ENCODE data around the gene RAB3C. TPM values are rescaled to one million over a fixed set of nuclear protein-coding genes. Genes with fewer than 3 reads are reported as not detected.
"Not testable (repeated sequence)": the region's sequence is repeated elsewhere in the genome, so short reads cannot be mapped to it uniquely, and the experiment has no call there.

The RAB3C gene
- polyA plus RNA-seq, 1 donor (not counting 4 experiments of a cell fraction or from before 2014, with no cell fraction given): not detected

GRCh38 chr5:58565033-58565432, 17.8 kb upstream of the RAB3C start:
- H3K9me1 ChIP-seq (ENCODE audit: control insufficient read depth, extremely low read depth, insufficient read depth, low read length): no peaks in the 10 kb centered on the region
- H3K27me3 ChIP-seq (ENCODE audit: control insufficient read depth, extremely low read depth, insufficient read depth, low read length): no peaks in the 10 kb centered on the region
- no peaks in the 10 kb centered on the region for H3K9me3 ChIP-seq (ENCODE audit: control insufficient read depth, low read depth, low read length)
- DNase-seq (ENCODE audit: low read depth, low spot score) (no peak), FAIRE-seq (no peak)
- no peak overlapping the region for H3K4me2 ChIP-seq (ENCODE audit: control insufficient read depth, extremely low read depth, insufficient read depth, low read depth, low read length)
- no peaks in the 10 kb centered on the region for H4K20me1 ChIP-seq (ENCODE audit: control insufficient read depth, extremely low read depth, insufficient read depth, low read length)
- no peaks in the 10 kb centered on the region for H3K4me1 ChIP-seq (ENCODE audit: control insufficient read depth, extremely low read depth, insufficient read depth, low read length)
- no peak for TF ChIP-seq EZH2 (IDR thresholded peaks at IDR 0.05; ENCODE audit: low read length)
- TF ChIP-seq CTCF (optimal IDR thresholded peaks at IDR 0.05 in 1 of 3, IDR thresholded peaks at IDR 0.05 in 1 of 3, conservative IDR thresholded peaks at IDR 0.05 in 1 of 3; ENCODE audit: extremely low read depth in 1 of 3, insufficient read depth in 2 of 3, low read length in 3 of 3): no peak
- no peak overlapping the region for H3K27ac ChIP-seq (ENCODE audit: control insufficient read depth, insufficient read depth, low read length)
- no peaks in the 10 kb centered on the region for H3K79me2 ChIP-seq (ENCODE audit: control insufficient read depth, insufficient read depth, low read length)
- no peak overlapping the region for H2AFZ ChIP-seq (ENCODE audit: control insufficient read depth, low read length)
- dilution Hi-C loops (cut with MboI; ENCODE audit: extremely low pct_ligation_motif_present, low sequenced_read_pairs): no loop called here
- H3K36me3 ChIP-seq (ENCODE audit: control insufficient read depth in 2 of 2, extremely low read depth in 1 of 2, insufficient read depth in 2 of 2, low read length in 2 of 2): no peaks in the 10 kb centered on the region
- no peak overlapping the region for H3K9ac ChIP-seq (ENCODE audit: control insufficient read depth, extremely low read depth, insufficient read depth, low read length)
- no peak overlapping the region for H3K4me3 ChIP-seq (ENCODE audit: control insufficient read depth in 2 of 3, extremely low read depth in 1 of 3, insufficient read depth in 2 of 3, low read depth in 1 of 3, low read length in 3 of 3)

- H3K4me3 ChIP-seq (ENCODE audit: control insufficient read depth in 2 of 3, extremely low read depth in 1 of 3, insufficient read depth in 2 of 3, low read depth in 1 of 3, low read length in 3 of 3): no peak overlapping the region
- H3K36me3 ChIP-seq (ENCODE audit: control insufficient read depth in 2 of 2, extremely low read depth in 1 of 2, insufficient read depth in 2 of 2, low read length in 2 of 2): no peaks in the 10 kb centered on the region
- dilution Hi-C loops (cut with MboI; ENCODE audit: extremely low pct_ligation_motif_present, low sequenced_read_pairs): no loop called here
- no peak for DNase-seq (ENCODE audit: low read depth, low spot score)
- no peak overlapping the region for H3K9ac ChIP-seq (ENCODE audit: control insufficient read depth, extremely low read depth, insufficient read depth, low read length)
- H4K20me1 ChIP-seq (ENCODE audit: control insufficient read depth, extremely low read depth, insufficient read depth, low read length): no peaks in the 10 kb centered on the region
- H2AFZ ChIP-seq (ENCODE audit: control insufficient read depth, low read length): no peak overlapping the region
- TF ChIP-seq EZH2 (IDR thresholded peaks at IDR 0.05; ENCODE audit: low read length) (no peak), CTCF (optimal IDR thresholded peaks at IDR 0.05 in 1 of 3, IDR thresholded peaks at IDR 0.05 in 1 of 3, conservative IDR thresholded peaks at IDR 0.05 in 1 of 3; ENCODE audit: extremely low read depth in 1 of 3, insufficient read depth in 2 of 3, low read length in 3 of 3) (no peak)
- H3K4me1 ChIP-seq (ENCODE audit: control insufficient read depth, extremely low read depth, insufficient read depth, low read length): no peaks in the 10 kb centered on the region
- H3K9me3 ChIP-seq (ENCODE audit: control insufficient read depth, low read depth, low read length): no peaks in the 10 kb centered on the region
- H3K79me2 ChIP-seq (ENCODE audit: control insufficient read depth, insufficient read depth, low read length): no peaks in the 10 kb centered on the region
- no peaks in the 10 kb centered on the region for H3K9me1 ChIP-seq (ENCODE audit: control insufficient read depth, extremely low read depth, insufficient read depth, low read length)
- no peak overlapping the region for H3K27ac ChIP-seq (ENCODE audit: control insufficient read depth, insufficient read depth, low read length)
- no peak for FAIRE-seq
- no peak overlapping the region for H3K4me2 ChIP-seq (ENCODE audit: control insufficient read depth, extremely low read depth, insufficient read depth, low read depth, low read length)
- H3K27me3 ChIP-seq (ENCODE audit: control insufficient read depth, extremely low read depth, insufficient read depth, low read length): no peaks in the 10 kb centered on the region
Observed at GRCh38 chr5:58571501-58571900, 11.4 kb upstream of the RAB3C start.

GRCh38 chr5:58572973-58573372, 9.9 kb upstream of the RAB3C start:
- H3K4me3 ChIP-seq (ENCODE audit: control insufficient read depth in 2 of 3, extremely low read depth in 1 of 3, insufficient read depth in 2 of 3, low read depth in 1 of 3, low read length in 3 of 3); FAIRE-seq; H2AFZ ChIP-seq (ENCODE audit: control insufficient read depth, low read length); DNase-seq (ENCODE audit: low read depth, low spot score); H3K36me3 ChIP-seq (ENCODE audit: control insufficient read depth in 2 of 2, extremely low read depth in 1 of 2, insufficient read depth in 2 of 2, low read length in 2 of 2); H3K9me1 ChIP-seq (ENCODE audit: control insufficient read depth, extremely low read depth, insufficient read depth, low read length); H3K79me2 ChIP-seq (ENCODE audit: control insufficient read depth, insufficient read depth, low read length); H3K9me3 ChIP-seq (ENCODE audit: control insufficient read depth, low read depth, low read length); H3K27me3 ChIP-seq (ENCODE audit: control insufficient read depth, extremely low read depth, insufficient read depth, low read length); H3K4me1 ChIP-seq (ENCODE audit: control insufficient read depth, extremely low read depth, insufficient read depth, low read length); H3K4me2 ChIP-seq (ENCODE audit: control insufficient read depth, extremely low read depth, insufficient read depth, low read depth, low read length); H4K20me1 ChIP-seq (ENCODE audit: control insufficient read depth, extremely low read depth, insufficient read depth, low read length); H3K9ac ChIP-seq (ENCODE audit: control insufficient read depth, extremely low read depth, insufficient read depth, low read length); dilution Hi-C loops (cut with MboI; ENCODE audit: extremely low pct_ligation_motif_present, low sequenced_read_pairs); H3K27ac ChIP-seq (ENCODE audit: control insufficient read depth, insufficient read depth, low read length): not testable (repeated sequence)
